Stimulated activated CD8-positive, alpha-beta memory T cell treated with anti-CD3 and anti-CD28 coated beads, Interleukin-15, amount 100 ng/mL, for 24 hours (primary cell): Measurements from ENCODE around the gene TENT4A.

Experiments used
- DNase-seq: peaks from one replicate; pipeline ENCODE4 v3.0.0-alpha.2; 2020; ENCODE audit warnings: low read depth

The TENT4A gene

GRCh38 chr5:6752782-6753181 is 39.5 kb downstream of the TENT4A start:
- DNase-seq, result no peak

DNA sequence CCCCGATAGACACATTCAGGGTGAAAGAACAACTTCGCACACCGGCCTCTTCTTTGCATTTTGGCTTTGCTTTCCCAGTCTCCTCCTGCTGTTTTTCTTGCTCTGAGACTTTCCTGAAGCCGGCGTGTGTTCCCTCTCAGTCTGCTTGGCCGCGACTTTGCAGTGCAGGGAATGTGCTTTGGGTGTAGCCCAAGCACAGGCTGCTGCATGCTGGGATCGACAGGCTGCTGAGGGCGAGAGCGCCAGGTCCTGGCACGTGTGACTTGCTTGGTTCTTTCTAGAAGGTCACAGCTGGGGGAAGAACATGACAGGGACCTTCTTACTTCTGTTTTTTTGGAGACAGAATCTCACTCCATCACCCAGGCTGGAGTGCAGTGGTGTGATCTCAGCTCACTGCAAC is 40.6 kb downstream of the TENT4A start:
- DNase-seq, result no peak

- DNase-seq, result no peak
Observed at GRCh38 chr5:6754766-6755165, 41.5 kb downstream of the TENT4A start.

- DNase-seq, result no peak
Observed at GRCh38 chr5:6755519-6755918, 42.3 kb downstream of the TENT4A start.

DNA sequence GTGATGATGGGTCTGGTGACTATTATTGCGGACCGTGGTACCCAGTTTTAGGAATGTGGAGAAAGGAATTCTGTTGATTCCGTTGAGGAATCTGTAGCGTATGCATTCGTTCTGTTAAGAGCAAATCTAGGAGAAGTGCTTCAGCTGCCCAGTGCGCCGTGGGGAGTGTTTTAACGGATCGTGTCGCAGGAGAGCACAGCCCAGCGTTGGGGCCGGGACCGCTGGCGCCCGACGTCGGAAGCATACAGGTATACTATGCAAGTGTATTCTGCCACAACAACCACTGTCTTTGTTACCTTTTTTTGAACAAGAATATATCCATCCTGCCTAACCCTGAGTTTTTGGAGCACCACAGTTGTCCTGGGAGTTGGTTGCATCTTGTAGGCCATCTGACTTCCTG is 42.7 kb downstream of the TENT4A start:
- no peak for DNase-seq

GRCh38 chr5:6757414-6757969 is 44.3 kb downstream of the TENT4A start:
- no peak for DNase-seq

DNA sequence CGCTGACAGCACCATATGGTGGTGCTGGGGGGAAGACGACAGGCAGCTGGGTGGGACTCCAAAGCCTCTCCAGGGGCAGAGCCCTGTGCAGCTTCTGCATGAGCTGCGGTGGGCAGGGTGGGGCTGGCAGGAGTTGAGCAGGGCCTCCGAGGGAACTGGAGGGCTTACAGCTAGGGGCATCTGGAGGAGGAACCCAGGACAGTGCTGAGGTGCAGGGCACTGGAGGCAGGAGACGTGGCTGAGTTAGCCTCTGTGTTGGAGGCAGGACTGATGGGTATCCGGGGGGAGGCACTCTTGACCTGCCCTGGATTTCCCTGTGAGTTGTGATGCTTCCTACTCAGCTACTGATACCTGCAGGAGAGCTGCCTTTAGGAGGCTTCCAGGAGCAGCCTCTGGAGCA is 45.0 kb downstream of the TENT4A start:
- no peak for DNase-seq

DNA sequence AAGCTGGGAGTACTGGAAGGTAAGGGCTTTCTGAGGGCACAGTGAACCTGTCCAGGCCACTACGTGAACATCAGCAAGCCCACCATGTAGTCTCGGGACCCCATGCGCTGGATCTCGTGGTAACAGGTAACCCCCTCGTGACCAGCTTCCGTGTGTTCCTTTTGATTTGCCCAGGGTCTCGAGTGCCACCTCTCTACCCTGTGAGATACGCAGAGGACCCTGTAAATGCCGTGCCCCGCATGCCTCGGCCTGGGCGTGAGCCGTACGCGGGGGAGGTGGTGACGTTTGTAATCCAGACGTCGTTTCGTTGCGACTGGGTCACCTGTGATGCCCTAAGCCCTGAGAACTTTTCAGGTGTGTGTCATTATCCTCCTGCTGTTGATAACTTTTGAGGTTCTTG is 45.5 kb downstream of the TENT4A start:
- no peak for DNase-seq

GRCh38 chr5:6759401-6759800 is 46.2 kb downstream of the TENT4A start:
- DNase-seq, result no peak

- DNase-seq, result no peak
Observed at GRCh38 chr5:6759983-6760382, 46.8 kb downstream of the TENT4A start.

GRCh38 chr5:6760686-6761085 is 47.5 kb downstream of the TENT4A start:
- no peak for DNase-seq

- DNase-seq, result no peak
Observed at GRCh38 chr5:6761333-6761732, 48.1 kb downstream of the TENT4A start.

- no peak for DNase-seq
Observed at GRCh38 chr5:6762116-6762515, 48.9 kb downstream of the TENT4A start.

DNA sequence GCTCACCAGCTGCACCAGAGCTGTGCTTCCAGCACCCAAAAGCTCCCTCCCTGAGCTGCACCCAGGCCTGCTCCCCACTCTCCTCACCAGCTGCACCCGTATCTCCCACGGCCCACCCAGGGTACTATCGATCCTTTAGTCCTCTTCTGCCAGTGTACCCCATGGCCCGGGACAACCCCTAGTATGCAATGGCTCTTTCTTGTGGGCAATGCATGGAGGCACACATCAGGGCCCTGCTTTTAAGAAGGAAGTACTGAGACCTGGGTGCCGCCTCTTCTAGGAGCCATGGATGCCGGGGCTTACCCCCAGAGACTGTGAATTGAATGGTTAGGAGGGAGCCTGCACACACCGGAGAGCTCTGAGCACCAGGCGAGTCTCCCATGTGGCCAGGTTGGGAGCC is 49.5 kb downstream of the TENT4A start:
- no peak for DNase-seq

DNA sequence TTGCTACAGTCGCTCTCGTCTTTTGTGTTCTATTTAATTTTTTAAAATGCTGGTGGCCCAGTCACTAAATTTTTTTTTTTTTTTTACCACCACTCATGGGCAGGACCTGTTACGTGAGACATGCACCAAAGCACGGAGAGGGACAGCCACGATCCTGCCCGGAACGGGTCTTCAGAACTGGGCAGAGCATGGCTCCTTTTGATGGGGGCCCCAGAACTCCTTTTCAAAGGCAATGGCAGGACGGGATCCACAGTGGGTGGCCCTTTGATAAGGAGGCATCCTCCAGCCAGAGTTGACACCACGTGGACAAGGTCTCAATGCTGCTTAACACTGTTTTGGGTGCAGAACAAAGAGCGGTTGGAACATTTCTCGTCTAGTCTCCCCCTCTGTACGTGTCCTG is 50.0 kb downstream of the TENT4A start:
- DNase-seq, result no peak

DNA sequence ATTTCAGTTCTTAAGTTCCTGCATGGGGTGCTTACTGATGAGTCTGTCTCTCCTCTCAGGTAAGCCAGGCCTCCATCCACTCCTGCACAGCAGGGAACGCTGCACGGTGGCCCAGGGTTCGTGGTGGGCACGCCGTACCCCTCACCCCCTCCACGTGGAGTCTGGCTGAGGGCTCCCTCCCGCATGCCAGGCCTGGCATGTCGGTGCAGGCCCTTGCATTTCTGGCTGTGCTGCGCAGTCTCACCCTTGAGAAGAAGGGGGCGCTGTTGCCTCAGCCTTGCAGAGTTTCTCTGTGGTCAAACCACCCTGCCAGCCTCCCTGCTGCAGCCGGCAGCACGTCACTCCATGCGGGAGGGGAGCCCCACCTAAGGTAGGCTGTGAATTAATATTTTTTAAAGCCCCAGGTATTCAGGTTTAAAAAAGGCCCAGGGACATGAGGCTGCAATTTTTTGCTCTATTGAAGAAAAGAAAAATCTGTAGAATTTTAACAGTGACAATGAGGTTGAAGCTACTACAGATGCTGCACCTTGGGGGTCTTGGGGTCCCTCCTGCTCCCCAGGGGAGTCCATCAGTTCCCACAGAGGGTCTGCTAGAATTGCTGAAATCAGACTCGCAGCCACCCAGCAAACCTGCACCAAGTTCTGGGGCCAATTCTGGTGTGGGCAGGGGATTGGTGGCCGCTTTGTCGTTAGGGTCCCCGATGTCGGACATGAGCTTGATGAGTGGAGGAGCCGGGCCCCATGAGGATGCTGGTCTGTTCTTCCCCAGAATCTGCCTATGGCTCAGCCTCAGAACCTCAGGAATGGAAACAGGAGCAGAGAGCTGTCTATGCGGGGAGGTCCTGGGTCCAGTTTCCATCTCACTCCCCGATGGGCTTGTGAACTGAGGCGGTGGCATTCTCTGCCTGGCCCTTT is 52.6 kb downstream of the TENT4A start:
- DNase-seq, result peak; percentile 25

GRCh38 chr5:6766604-6767093 is 53.4 kb downstream of the TENT4A start:
- DNase-seq, result no peak

DNA sequence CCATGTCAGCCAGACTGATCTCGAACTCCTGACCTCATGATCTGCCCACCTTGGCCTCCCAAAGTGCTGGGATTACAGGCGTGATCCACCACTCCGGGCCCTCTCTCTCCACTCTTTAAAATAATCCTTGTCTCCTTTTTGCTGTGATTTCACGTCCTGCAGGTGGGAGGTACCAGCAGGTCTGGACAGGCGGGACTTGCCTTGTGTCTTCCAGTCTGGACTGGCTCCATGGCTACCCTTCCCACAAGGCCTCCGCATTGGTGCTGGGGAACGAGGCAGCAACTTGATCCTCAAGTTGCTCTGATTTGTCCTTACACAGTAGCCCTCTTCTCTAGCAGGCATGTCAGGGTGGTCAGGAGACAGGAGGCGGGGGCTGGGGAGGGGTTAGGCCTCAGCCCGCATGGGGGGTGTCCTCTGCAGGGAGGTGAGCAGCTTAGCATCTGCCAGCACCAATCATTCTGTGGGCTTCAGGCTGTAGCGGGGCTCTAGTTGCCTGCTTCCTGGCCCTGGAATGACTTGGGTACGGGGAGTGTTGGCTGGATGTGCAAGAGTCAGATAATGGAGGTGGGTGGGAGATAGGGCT is 54.3 kb downstream of the TENT4A start:
- DNase-seq, result no peak

- no peak for DNase-seq
Observed at GRCh38 chr5:6768590-6769230, 55.5 kb downstream of the TENT4A start.

DNA sequence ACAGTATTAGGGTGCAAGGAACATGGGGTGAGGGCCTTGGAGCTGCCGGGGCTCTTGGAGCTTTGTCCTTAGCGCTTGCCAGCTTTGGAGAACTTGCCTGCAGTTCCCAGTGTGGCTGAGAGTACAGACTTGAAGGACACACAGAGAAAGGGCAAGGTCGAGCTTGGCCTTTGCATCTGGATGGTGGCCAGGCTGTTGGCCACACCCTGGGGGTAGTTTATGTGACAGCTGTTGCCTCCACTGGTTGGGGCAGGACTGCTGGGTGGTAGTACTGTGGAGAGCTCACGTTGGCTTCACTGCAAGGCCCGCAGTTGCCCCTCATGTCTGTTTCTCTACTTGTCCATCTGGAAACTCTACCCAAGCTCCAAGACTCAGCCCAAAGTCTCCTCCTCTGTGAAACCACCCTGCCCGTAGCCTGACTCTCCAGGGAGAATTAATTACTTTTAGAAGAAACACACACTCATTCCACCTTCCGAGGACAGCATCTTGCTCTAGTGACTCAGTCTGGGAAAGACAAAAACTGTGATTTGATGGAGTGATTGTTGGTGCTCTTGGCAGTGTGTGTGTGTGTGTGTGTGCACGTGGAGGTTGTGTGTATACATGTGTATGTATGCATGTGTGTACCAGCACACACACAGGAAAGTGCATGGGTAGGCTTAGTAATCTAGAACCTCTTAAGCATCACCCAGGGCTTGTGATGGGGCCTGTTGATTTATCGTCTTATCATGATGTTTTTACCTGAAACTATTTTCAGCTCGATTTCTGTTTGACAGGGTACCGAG is 57.8 kb downstream of the TENT4A start:
- no peak for DNase-seq

GRCh38 chr5:6772886-6773285 is 59.7 kb downstream of the TENT4A start:
- no peak for DNase-seq
